Fibroblast of lung (primary cell): ENCODE measurements around the gene CETN2.

Experiments used
- CTCF ChIP-seq, 2 donors: IDR thresholded peaks in 1 of 2; conservative IDR thresholded peaks in 1 of 2; 1 replicate in 1 of 2; 2 replicates in 1 of 2; pipeline ENCODE4 v1.5.1; 2011 to 2012; ENCODE audit warnings: low read length in 2 of 2, control low read depth in 1 of 2, inconsistent platforms in 1 of 2, low read depth in 1 of 2, mild to moderate bottlenecking in 1 of 2
- EZH2 ChIP-seq: IDR thresholded peaks from 2 replicates; pipeline ENCODE4 v1.5.1; 2012; ENCODE audit warnings: low read length, control low read depth, mild to moderate bottlenecking; ENCODE audit errors: missing control alignments

- TF ChIP-seq CTCF (conservative IDR thresholded peaks at IDR 0.05 in 1 of 2, IDR thresholded peaks at IDR 0.05 in 1 of 2; ENCODE audit: low read depth in 1 of 2, low read length in 2 of 2), result no peak
- TF ChIP-seq EZH2, result no peak
Measured at GRCh38 chrX:152861116-152861515, 30.6 kb upstream of the CETN2 start.
